OCI-LY7 (cell line): ENCODE results near the gene ISG15.

Source experiments
- CTCF ChIP-seq: fragments of 200-600 bp; sonication (generic); conservative IDR thresholded peaks from 2 replicates; pipeline ENCODE4 v1.5.1; 2014; ENCODE audit warnings: mild to moderate bottlenecking, antibody characterized with exemption, low read length, moderate library complexity, mixed read lengths
- EZH2phosphoT487 ChIP-seq: fragments of 200-600 bp; sonication (generic); IDR thresholded peaks from 2 replicates; pipeline ENCODE4 v1.6.1; 2018; ENCODE audit warnings: low read depth, borderline replicate concordance, mild to moderate bottlenecking, mixed run types, antibody characterized with exemption, low read length, moderate library complexity, mixed read lengths

GRCh38 chr1:1041092-1041523 lies 27.8 kb downstream of the ISG15 start:
- TF ChIP-seq CTCF = no peak
- no peak for TF ChIP-seq EZH2phosphoT487
